Measurements from ENCODE around the gene FCRL2.

- no peak for TF ChIP-seq POLR2A (IDR thresholded peaks at IDR 0.05; ENCODE audit: low read length)
- no peak for TF ChIP-seq GATA1 (IDR thresholded peaks at IDR 0.05; ENCODE audit: low read depth, low read length)
Measured at GRCh38 chr1:157725221-157725577, 51.7 kb downstream of the FCRL2 start.
